ENCODE results near the gene PALLD.

GRCh38 chr4:168642591-168642990 lies 145.7 kb downstream of the PALLD start:
- TF ChIP-seq CTCF (IDR thresholded peaks at IDR 0.05): no peak
- no peak for TF ChIP-seq ZNF138 (CRISPR knock-in tag; conservative IDR thresholded peaks at IDR 0.05)
- no peak for TF ChIP-seq USF2 (CRISPR knock-in tag; IDR thresholded peaks at IDR 0.05)
- TF ChIP-seq NR2C2 (CRISPR knock-in tag; IDR thresholded peaks at IDR 0.05): no peak
- TF ChIP-seq TEAD4 (CRISPR knock-in tag; IDR thresholded peaks at IDR 0.05): no peak
- TF ChIP-seq ELF4 (CRISPR knock-in tag; IDR thresholded peaks at IDR 0.05; ENCODE audit: low read depth): no peak
- no peak for TF ChIP-seq IRF1 (CRISPR knock-in tag; IDR thresholded peaks at IDR 0.05)
- no peak for TF ChIP-seq MAX (CRISPR knock-in tag; IDR thresholded peaks at IDR 0.05)
- no peak for TF ChIP-seq ATF2 (CRISPR knock-in tag; IDR thresholded peaks at IDR 0.05; ENCODE audit: borderline replicate concordance, low read depth)

All from WTC11 (cell line).